NCI-H748 (cell line): ENCODE measurements around the gene FBXO47.
"Not testable (repeated sequence)": the region's sequence is repeated elsewhere in the genome, so short reads cannot be mapped to it uniquely, and the experiment has no call there.

Experiments used
- DNase-seq: peaks from one replicate; lab custom pipeline; 2025; ENCODE audit not compliant: unreplicated experiment; lab: John Stamatoyannopoulos, UW

FBXO47 gene

DNA sequence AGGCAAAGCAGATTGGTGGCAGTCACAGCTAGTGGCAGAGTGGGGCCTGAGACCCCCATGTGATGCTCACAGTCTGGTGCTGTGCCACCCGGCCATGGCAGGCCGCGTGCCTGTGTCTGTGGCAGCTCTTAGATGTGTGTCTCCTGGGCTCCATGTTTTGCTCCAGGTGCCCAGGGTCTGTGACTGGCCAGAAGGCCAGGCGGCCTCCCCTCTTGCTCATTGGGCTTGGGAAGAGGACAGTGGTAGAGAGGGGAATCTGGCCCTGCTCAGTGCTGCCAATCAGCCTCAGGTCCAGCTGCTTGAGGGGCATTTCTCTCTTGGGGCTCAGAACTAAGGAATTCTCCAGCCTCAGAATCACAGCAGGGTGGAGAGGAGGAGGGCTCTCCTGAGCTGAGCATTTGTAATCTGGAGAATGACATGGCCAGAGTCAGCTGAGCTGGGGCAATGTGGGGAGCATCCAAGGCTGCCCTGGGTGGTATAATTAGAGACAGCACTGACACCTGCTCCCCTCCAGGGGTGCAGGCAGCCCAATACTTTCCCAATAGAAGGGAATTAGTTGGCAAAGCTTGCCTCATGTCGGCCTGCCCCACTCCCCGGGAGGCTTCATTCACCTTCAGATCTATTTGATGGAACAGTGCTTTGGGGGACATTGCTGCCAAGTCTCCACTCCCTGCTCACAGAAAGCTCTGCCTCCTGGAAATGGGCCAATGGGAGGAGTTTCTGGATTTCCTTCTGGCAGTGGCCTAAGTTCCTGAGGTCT is 44.5 kb downstream of the FBXO47 start:
- no peak for DNase-seq

DNA sequence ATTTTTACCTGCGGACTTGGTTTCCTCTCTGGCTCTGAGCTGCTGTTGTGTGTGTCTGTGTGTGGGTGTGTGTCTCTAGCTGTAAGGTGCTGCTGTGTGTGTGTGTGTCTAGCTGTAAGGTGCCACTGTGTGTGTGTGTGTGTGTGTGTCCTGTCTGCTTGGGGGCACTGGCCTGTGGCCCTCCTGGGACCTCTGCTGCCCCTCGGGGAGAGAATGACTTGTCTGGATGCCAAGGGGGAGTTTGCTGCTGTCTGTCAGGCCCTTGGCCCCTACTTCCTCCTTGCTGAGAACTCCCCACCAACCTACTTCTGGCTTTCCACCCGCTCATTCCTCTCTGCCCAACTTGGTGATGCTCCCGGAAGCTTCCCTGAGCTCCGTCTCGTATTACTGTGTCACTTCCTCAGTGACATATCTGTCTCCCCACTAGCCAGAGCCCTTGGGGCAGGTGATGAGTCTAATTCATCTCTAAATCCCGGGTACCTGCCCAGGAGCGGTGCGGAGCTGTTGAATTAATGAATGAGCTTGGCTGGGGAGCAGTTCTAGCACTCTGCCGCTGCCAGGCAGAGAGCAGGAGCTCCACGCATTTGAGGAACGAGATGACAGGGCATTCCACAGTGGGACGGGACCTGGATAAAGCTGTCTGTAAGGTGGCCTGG is 45.3 kb downstream of the FBXO47 start:
- no peak for DNase-seq

DNA sequence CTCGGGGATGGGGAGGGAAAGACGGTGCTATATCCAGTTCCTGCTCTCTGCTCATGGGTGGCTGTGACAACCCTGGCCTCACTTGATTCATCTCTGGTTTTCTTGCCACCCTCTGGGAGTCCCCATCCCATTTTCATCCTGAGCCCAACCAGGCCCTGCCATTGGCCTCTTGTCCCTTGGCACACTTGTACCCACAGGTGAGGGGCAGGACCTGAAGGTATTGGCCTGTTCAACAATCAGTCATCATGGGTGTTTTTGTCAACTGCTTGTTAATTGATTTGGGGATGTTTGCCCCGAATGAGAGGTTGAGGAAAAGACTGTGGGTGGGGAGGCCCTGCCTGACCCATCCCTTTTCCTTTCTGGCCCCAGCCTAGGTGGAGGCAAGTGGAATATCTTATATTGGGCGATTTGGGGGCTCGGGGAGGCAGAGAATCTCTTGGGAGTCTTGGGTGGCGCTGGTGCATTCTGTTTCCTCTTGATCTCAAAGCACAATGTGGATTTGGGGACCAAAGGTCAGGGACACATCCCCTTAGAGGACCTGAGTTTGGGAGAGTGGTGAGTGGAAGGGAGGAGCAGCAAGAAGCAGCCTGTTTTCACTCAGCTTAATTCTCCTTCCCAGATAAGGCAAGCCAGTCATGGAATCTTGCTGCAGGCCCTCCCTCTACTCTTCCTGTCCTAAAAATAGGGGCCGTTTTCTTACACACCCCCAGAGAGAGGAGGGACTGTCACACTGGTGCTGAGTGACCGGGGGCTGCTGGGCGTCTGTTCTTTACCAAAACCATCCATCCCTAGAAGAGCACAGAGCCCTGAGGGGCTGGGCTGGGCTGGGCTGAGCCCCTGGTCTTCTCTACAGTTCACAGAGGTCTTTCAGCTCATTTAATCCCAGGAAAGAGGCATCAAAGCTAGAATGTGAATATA is 46.6 kb downstream of the FBXO47 start:
- DNase-seq = no peak

DNA sequence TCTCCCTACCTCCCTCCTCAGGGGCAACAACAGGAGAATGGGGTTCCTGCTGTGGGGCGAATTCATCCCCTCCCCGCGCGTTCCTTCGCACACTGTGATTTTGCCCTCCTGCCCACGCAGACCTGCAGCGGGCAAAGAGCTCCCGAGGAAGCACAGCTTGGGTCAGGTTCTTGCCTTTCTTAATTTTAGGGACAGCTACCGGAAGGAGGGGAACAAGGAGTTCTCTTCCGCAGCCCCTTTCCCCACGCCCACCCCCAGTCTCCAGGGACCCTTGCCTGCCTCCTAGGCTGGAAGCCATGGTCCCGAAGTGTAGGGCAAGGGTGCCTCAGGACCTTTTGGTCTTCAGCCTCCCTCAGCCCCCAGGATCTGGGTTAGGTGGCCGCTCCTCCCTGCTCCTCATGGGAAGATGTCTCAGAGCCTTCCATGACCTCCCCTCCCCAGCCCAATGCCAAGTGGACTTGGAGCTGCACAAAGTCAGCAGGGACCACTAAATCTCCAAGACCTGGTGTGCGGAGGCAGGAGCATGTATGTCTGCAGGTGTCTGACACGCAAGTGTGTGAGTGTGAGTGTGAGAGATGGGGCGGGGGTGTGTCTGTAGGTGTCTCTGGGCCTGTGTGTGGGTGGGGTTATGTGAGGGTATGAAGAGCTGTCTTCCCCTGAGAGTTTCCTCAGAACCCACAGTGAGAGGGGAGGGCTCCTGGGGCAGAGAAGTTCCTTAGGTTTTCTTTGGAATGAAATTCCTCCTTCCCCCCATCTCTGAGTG is 47.7 kb downstream of the FBXO47 start:
- no peak for DNase-seq

DNA sequence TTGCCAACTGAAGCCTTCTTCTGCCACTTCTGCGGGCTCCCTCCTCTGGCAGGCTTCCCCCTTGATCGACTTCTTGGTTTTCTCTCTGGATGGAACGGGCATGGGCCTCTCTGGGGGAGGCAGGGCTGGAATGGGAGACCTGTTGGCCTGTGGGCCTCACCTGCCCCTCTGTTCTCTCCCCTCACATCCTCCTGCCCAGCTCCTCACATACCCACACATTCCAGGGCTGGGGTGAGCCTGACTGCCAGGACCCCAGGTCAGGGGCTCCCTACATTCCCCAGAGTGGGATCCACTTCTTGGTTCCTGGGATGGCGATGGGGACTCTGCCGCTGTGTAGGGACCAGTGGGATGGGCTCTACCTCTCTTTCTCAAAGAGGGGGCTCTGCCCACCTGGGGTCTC is 48.3 kb downstream of the FBXO47 start:
- no peak for DNase-seq

DNA sequence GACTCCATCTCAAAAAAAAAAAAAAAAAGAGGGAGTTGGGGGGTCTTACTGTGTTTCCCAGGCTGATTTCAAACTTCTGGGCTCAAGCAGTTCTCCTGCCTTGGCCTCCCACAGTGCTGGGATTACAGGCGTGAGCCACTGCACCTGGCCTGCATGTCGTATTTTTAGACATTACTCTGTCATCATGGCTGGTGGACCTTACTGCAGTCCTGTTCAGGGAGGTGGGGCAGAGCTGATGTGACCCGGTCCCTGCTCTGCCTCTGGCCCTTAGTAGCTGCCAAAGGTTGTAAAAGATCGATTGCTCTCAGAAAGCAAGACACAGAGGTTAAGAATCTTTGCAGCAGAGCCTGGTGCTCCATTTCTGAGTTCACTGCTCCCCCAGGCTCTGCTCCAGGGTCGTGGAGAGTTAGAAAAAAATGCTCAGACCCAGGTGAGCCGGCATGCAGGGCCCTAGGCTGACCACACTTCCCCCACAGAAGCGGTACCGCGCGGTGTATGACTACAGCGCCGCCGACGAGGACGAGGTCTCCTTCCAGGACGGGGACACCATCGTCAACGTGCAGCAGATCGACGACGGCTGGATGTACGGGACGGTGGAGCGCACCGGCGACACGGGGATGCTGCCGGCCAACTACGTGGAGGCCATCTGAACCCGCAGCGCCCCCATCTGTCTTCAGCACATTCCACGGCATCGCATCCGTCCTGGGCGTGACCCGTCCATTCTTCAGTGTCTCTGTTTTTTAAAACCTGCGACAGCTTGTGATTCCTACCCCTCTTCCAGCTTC is 48.9 kb downstream of the FBXO47 start:
- no peak for DNase-seq

DNA sequence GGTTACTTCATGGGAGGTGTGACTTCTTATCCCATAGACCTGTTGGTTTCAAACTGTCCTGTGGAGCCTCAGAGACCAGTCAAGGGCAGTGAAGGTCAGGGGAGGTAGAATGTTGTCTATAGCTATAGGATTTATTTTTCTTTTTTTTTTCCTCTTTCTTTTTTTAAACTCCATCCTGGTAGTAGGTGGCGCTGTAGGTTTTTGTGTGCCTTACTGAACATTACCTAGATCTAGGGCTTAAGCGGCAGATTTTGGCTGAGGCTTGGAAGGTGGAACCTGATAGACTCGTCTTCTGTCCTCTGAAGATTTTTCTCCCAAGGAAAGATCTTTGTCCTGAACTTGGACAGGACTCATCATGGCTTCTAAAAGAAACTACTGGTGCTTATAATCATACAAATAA is 49.9 kb downstream of the FBXO47 start:
- no peak for DNase-seq

DNA sequence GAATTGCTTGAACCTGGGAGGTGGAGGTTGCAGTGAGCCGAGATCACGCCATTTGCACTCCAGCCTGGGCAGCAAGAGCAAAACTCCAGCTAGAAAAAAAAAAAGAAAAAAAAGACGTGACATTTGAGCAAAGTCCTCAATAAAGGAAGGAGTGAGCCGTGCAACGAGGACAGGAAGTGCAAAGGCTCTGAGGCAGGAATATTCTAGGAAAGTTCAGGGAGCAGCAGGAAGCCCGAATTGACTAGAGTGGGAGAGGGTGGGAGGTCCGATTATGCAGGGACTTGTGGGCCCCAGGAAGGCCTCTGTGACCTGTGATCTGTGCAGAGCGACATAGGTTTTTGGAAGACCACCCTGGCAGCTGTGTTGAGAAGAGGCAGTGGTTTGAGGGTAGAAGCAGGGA is 50.4 kb downstream of the FBXO47 start:
- no peak for DNase-seq

DNA sequence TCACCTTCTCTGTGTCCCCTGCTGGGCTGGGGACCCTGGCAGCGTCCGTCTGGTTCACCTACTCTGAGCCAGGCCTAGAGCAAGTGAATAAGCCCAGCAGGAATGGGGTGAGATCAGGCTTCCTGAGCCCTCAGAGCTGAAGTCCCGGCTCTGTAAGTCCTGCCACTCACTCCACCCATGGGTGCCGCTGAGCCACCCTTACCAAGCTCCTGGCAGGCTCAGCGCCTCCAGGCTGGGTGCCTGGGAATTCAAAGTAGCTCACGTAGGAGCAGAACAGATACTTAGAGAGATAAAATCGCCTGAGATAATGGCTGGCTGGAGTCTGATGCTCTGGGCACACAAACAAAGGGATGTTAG is 51.6 kb downstream of the FBXO47 start:
- DNase-seq = no peak

DNA sequence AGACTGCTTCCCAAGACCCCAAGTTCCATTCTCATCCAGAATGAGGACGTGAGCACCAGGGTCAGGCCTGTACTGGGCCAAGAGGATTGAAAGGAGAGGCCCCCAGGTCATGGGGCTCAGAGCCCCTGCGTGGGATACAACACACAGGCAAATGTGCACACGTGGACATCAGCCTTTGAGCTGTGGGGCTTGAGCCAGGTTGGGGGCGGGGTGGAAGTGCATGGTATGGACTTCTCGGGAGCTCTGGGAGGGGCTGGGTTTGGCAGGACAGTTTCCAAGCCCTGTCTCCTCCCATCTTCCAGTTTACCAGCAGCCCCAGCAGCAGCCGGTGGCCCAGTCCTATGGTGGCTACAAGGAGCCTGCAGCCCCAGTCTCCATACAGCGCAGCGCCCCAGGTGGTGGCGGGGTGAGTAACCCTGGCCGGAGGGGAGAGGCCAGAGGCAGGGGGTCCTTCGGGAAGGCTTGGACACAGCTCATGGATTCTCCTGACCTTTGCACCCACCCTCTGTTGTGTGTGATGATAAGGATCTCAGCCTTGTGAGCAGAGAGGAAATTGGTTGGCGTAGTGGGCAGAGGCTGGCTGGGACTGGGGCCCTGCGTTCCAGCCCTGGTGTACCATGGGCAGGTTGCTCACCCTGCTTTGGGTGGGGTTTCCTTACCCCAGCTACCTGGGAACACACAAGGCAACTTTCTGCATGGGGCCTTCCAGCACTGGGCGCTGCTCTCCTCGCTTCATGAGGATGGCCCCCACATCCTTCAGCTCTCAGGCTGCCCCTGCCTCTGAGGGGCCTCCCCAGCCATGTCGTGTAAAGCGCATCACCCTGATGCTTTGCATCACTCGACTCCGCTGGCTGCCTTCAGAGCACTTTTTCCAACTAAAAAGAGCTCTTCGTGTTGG is 52.2 kb downstream of the FBXO47 start:
- DNase-seq = no peak

DNA sequence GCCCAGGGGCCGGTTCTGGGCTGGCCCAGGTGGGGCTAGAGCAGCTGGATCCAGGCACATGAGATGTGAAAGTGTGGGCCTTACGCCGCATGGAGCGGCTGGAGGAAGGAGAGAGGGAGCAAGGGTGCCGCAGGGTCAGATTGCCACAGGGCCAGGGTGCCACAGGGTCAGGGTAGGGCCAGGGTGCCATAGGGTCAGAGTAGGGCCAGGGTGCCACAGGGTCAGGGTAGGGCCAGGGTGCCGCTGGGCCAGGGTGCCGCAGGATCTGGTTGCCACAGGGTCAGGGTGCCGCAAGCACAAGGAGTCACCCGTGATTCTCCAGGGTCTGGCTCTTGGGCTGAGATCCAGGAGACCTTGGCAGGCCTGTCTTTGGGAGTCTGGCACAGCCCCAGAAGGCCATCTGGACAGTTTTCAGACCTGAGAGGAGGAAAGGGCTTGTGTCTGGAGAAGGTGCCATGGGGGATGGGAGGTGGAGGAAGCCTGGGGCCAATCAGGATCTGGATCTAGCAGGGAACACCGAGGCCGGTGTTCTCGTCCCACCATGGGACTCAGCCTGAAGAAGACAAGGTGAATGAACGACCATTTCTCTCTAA is 54.9 kb downstream of the FBXO47 start:
- DNase-seq = no peak

DNA sequence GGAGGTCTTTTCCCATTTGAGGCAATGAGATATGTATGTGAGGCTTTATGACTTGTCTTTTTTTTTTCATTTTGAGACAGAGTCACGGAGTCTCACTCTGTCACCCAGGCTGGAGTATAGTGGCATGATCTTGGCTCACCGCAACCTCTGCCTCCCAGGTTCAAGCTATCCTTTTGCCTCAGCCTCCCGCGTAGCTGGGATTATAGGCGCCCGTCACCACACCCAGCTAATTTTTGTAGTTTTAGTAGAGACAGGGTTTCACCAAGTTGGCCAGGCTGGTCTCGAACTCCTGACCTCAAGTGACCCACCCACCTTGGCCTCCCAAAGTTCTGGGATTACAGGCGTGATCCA is 55.5 kb downstream of the FBXO47 start:
- not testable (repeated sequence) for DNase-seq

DNA sequence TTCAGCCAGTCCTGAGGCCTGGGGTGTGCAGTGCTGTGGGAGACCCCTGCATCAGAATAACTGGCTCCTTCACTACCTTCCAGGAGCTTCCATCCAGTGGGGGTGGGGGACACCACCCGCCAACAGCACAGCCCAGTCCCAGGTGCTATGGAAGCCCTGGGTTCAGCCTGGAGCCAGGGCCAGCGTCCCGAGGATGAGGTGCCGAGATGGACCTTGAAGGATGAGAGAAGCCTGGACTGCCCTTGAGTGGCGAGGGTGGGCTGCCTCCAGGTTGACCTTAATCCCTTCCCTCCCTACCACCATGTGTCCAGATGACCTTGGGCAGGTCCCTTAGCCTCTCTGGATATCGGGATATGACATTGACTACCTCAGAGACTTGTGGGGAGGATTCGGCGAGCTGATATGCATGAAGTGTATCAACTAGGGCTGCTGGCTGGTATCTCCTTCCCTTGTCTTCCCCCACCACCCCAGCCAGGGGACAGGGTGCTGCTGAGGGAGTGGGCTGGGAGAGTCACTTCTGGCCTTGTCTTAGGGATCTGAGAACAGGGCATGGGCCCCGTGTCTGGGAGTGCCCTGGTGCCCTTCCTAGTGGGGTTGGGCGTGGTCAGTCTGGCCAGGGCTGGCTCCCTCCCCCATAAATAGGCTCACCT is 56.0 kb downstream of the FBXO47 start:
- DNase-seq = no peak

DNA sequence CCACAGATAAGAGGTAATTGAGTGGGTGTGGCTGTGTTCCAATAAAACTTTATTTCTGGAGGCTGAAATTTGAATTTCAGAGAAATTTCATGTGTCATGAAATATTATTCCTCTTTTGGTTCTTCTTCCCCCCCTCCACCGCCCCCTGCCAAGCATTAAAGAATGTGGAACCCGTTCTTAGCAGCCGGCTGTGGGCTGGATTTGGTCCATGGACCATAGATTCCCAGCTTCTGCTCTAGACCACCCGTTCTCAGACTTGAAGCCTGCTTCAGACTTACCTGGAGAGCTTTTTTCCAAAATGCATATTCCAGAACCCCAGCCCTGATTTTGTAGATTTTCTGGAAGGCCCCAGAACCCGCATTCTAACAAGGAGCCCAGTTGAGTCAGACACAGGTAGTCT is 56.9 kb downstream of the FBXO47 start:
- DNase-seq = no peak

DNA sequence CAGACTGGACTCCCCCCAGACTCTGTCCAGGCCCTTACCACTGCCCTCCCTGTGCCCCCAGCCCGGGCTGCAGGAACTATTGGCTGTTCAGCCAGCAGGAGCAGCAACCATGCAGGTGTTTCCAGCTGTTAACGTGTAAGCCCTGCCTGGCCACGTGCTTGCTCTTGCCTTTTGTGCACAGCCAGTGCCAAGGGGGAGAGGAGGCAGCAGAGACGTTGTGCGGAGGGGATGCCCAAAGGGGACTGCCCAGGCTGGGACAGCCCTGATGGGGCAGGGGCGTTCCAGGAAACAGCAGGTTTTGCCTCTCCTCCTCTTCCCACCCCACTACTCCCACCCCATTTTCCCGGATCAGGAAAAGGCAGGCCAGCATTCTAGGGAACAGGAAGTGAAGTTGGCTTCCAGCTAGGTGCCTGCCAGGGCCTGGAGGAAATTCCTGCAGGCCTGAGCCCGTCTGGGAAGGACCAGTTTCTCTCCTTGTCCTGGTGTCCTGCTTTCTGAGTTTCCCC is 58.5 kb downstream of the FBXO47 start:
- DNase-seq = no peak

DNA sequence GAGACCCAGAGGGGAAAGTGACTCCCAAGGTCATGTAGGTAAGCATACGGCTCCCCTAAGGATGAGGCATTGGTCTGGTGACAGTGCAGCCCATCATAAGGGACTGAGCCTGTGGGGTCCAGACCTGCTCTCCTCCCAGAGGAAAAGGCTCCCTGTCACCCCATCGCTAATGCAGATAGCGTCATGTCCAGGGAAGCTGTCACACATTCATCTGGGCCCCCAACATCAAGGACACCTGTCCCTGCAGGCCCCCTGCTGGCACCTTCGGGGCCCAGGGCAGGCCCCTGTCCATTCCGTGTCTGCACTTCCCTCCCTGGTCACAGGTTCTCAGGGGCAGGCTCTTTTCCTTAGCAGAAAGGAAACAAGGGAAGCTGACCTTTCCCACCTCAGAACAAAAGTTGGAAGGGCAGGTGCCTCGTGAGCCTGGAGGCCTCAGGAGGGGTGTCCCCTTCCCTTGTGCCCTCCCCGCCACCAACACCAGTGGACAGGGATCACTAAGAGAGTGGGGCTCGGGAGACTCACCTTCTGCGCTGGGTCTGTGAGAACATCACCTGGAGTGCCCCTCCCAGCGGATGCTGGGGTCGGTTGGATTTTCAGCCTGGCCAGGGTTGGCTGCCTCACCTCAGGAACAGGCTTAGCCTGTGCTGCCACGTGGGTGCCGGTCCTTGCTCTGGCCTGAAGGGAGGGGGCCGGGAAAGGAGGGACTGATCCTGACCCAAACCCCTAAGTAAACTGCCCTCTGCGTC is 59.1 kb downstream of the FBXO47 start:
- no peak for DNase-seq

DNA sequence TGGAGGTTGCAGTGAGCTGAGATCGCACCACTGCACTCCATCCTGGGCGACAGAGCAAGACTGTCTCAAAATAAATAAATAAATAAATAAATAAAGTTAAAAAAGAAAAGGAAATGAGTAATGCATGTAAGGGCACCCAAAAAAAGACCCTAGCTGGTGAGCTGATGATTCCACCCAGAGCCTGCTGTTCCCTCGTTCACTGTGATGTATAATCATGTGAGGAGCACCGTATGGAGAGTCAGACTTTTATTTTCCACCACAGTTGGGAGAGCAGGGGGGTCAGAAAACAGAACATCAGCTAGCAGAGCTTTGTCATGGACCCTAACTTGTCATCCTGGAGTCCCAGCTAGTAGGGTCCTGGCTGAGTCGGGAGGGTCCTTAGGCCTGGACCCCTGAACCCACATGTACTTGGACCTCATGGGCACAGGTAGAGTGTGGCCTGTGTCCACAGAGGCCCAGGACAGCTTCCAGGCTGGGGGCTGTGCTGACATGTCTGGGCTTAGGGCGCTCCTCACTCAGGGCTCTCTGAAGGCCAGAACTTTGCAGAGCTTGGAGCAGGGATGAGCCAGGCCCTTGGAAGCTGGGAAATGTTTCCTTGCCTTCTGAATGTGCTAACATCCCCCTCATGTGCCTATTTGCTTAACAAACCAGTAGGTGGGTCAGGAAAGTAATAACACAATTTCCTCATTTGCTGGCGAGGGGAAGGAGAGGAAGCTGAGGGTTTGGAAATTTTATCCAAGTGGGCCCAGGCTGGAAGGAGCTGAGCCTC is 60.6 kb downstream of the FBXO47 start:
- no peak for DNase-seq
